GM23338 (cell line): ENCODE results near the gene CD82.

Source experiments
- CREB1 ChIP-seq: fragments of 250-450 bp; sonication (Bioruptor Pico); IDR thresholded peaks from 2 replicates; pipeline ENCODE4 v1.5.0; 2020; ENCODE audit warnings: low read depth, mild to moderate bottlenecking, moderate library complexity
- EZH2 ChIP-seq: fragments of 200-600 bp; sonication (generic); IDR thresholded peaks from one replicate; pipeline ENCODE4 v1.8.0; 2017; ENCODE audit warnings: antibody characterized with exemption, mild to moderate bottlenecking, low read depth; ENCODE audit not compliant: unreplicated experiment
- EZH2phosphoT487 ChIP-seq: fragments of 200-600 bp; sonication (generic); IDR thresholded peaks from one replicate; pipeline ENCODE4 v1.8.1; 2018; ENCODE audit warnings: antibody characterized with exemption; ENCODE audit not compliant: unreplicated experiment
- JUNB ChIP-seq: IDR thresholded peaks from one replicate; pipeline ENCODE4 v1.6.1; 2016; ENCODE audit warnings: antibody characterized with exemption; ENCODE audit not compliant: unreplicated experiment
- NANOG ChIP-seq: IDR thresholded peaks from 2 replicates; pipeline ENCODE4 v1.6.1; 2016; ENCODE audit warnings: antibody characterized with exemption, borderline replicate concordance
- POLR2AphosphoS5 ChIP-seq: IDR thresholded peaks from 2 replicates; pipeline ENCODE4 v1.6.1; 2016; ENCODE audit warnings: antibody characterized with exemption, low read depth
- STAT1 ChIP-seq: IDR thresholded peaks from one replicate; pipeline ENCODE4 v1.6.1; 2016; ENCODE audit warnings: antibody characterized with exemption; ENCODE audit not compliant: unreplicated experiment
- ZNF114 ChIP-seq: fragments of 250-450 bp; sonication (Bioruptor Pico); IDR thresholded peaks from 2 replicates; pipeline ENCODE4 v1.5.0; 2020; ENCODE audit warnings: mild to moderate bottlenecking, moderate library complexity
- ZNF331 ChIP-seq: fragments of 250-450 bp; sonication (Bioruptor Pico); IDR thresholded peaks from 2 replicates; pipeline ENCODE4 v1.5.0; 2020; ENCODE audit warnings: low read depth, mild to moderate bottlenecking, moderate library complexity
- TF ChIP-seq, protein P1 (sequence below), 2 experiments: fragments of 200-600 bp in 1 of 2; sonication (generic) in 1 of 2; conservative IDR thresholded peaks; 2 replicates each; pipeline versions ENCODE4 v1.5.1 to v1.6.1; 2016 to 2017; ENCODE audit warnings: antibody characterized with exemption in 2 of 2, low read depth in 2 of 2, mild to moderate bottlenecking in 2 of 2, moderate library complexity in 1 of 2
- TF ChIP-seq, protein P2 (sequence below): IDR thresholded peaks from one replicate; pipeline ENCODE4 v1.6.1; 2018; ENCODE audit warnings: antibody characterized with exemption; ENCODE audit not compliant: unreplicated experiment
- TF ChIP-seq, protein P3 (sequence below): fragments of 250-450 bp; sonication (Bioruptor Pico); IDR thresholded peaks from 2 replicates; pipeline ENCODE4 v1.5.0; 2020; ENCODE audit warnings: mild to moderate bottlenecking, moderate library complexity
- TF ChIP-seq, protein P4 (sequence below): IDR thresholded peaks from 2 replicates; pipeline ENCODE4 v1.6.1; 2016; ENCODE audit warnings: antibody characterized with exemption

DNA sequence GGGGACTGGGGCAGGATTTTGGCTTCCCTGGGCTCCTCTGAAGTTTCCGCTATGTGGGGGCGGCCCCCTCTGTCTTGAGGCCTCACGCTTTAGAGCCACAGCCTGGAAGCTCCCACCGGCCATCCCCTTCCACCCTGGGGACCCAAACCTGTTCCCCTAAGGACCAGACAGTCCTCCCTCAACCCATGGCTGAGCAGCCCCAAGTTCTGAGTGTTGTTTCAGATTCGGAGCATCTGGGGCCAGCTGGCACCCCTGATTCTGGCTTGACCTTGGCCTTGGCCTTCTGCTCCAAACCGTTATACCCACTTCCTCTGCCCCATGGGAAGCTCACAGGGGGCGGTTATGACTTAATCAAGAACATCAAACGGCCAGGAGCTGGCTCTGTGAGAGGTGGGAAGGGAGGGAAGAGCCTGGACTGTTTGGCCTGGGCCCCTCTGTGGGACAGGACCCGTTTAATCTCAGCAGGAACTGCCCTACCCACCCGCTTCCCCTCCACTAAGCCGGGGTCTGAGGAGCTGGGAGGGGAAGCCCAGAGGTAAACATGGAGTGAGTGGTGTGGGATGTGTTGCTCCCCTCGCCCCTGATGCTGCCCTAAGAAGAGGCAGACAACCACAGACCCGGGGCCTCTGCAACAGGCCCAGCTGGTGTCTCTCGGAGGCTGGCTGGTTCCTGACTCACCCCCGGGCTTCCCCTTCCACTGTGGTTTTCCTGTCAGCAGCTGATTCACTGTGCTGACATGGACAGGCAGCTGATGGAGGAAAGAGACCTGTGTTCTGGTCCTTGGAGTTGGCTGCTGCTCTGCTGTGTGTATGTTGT, 3.4 kb downstream of the CD82 start:
- TF ChIP-seq, protein P1, sequence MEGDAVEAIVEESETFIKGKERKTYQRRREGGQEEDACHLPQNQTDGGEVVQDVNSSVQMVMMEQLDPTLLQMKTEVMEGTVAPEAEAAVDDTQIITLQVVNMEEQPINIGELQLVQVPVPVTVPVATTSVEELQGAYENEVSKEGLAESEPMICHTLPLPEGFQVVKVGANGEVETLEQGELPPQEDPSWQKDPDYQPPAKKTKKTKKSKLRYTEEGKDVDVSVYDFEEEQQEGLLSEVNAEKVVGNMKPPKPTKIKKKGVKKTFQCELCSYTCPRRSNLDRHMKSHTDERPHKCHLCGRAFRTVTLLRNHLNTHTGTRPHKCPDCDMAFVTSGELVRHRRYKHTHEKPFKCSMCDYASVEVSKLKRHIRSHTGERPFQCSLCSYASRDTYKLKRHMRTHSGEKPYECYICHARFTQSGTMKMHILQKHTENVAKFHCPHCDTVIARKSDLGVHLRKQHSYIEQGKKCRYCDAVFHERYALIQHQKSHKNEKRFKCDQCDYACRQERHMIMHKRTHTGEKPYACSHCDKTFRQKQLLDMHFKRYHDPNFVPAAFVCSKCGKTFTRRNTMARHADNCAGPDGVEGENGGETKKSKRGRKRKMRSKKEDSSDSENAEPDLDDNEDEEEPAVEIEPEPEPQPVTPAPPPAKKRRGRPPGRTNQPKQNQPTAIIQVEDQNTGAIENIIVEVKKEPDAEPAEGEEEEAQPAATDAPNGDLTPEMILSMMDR (conservative IDR thresholded peaks at IDR 0.05; ENCODE audit: low read depth in 2 of 2): no peak
- TF ChIP-seq, protein P2, sequence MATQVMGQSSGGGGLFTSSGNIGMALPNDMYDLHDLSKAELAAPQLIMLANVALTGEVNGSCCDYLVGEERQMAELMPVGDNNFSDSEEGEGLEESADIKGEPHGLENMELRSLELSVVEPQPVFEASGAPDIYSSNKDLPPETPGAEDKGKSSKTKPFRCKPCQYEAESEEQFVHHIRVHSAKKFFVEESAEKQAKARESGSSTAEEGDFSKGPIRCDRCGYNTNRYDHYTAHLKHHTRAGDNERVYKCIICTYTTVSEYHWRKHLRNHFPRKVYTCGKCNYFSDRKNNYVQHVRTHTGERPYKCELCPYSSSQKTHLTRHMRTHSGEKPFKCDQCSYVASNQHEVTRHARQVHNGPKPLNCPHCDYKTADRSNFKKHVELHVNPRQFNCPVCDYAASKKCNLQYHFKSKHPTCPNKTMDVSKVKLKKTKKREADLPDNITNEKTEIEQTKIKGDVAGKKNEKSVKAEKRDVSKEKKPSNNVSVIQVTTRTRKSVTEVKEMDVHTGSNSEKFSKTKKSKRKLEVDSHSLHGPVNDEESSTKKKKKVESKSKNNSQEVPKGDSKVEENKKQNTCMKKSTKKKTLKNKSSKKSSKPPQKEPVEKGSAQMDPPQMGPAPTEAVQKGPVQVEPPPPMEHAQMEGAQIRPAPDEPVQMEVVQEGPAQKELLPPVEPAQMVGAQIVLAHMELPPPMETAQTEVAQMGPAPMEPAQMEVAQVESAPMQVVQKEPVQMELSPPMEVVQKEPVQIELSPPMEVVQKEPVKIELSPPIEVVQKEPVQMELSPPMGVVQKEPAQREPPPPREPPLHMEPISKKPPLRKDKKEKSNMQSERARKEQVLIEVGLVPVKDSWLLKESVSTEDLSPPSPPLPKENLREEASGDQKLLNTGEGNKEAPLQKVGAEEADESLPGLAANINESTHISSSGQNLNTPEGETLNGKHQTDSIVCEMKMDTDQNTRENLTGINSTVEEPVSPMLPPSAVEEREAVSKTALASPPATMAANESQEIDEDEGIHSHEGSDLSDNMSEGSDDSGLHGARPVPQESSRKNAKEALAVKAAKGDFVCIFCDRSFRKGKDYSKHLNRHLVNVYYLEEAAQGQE: no peak
- TF ChIP-seq POLR2AphosphoS5 (no peak), EZH2phosphoT487 (no peak), ZNF114 (CRISPR knock-in tag) (no peak), ZNF331 (no peak), STAT1 (no peak), EZH2 (no peak), CREB1 (CRISPR knock-in tag) (no peak), JUNB (no peak), NANOG (no peak)
- TF ChIP-seq, protein P3, sequence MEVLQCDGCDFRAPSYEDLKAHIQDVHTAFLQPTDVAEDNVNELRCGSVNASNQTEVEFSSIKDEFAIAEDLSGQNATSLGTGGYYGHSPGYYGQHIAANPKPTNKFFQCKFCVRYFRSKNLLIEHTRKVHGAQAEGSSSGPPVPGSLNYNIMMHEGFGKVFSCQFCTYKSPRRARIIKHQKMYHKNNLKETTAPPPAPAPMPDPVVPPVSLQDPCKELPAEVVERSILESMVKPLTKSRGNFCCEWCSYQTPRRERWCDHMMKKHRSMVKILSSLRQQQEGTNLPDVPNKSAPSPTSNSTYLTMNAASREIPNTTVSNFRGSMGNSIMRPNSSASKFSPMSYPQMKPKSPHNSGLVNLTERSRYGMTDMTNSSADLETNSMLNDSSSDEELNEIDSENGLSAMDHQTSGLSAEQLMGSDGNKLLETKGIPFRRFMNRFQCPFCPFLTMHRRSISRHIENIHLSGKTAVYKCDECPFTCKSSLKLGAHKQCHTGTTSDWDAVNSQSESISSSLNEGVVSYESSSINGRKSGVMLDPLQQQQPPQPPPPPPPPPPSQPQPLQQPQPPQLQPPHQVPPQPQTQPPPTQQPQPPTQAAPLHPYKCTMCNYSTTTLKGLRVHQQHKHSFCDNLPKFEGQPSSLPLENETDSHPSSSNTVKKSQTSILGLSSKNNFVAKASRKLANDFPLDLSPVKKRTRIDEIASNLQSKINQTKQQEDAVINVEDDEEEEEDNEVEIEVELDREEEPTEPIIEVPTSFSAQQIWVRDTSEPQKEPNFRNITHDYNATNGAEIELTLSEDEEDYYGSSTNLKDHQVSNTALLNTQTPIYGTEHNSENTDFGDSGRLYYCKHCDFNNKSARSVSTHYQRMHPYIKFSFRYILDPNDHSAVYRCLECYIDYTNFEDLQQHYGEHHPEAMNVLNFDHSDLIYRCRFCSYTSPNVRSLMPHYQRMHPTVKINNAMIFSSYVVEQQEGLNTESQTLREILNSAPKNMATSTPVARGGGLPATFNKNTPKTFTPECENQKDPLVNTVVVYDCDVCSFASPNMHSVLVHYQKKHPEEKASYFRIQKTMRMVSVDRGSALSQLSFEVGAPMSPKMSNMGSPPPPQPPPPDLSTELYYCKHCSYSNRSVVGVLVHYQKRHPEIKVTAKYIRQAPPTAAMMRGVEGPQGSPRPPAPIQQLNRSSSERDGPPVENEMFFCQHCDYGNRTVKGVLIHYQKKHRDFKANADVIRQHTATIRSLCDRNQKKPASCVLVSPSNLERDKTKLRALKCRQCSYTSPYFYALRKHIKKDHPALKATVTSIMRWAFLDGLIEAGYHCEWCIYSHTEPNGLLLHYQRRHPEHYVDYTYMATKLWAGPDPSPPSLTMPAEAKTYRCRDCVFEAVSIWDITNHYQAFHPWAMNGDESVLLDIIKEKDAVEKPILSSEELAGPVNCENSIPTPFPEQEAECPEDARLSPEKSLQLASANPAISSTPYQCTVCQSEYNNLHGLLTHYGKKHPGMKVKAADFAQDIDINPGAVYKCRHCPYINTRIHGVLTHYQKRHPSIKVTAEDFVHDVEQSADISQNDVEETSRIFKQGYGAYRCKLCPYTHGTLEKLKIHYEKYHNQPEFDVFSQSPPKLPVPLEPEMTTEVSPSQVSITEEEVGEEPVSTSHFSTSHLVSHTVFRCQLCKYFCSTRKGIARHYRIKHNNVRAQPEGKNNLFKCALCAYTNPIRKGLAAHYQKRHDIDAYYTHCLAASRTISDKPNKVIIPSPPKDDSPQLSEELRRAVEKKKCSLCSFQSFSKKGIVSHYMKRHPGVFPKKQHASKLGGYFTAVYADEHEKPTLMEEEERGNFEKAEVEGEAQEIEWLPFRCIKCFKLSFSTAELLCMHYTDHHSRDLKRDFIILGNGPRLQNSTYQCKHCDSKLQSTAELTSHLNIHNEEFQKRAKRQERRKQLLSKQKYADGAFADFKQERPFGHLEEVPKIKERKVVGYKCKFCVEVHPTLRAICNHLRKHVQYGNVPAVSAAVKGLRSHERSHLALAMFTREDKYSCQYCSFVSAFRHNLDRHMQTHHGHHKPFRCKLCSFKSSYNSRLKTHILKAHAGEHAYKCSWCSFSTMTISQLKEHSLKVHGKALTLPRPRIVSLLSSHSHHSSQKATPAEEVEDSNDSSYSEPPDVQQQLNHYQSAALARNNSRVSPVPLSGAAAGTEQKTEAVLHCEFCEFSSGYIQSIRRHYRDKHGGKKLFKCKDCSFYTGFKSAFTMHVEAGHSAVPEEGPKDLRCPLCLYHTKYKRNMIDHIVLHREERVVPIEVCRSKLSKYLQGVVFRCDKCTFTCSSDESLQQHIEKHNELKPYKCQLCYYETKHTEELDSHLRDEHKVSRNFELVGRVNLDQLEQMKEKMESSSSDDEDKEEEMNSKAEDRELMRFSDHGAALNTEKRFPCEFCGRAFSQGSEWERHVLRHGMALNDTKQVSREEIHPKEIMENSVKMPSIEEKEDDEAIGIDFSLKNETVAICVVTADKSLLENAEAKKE (CRISPR knock-in tag): no peak
- TF ChIP-seq, protein P4, sequence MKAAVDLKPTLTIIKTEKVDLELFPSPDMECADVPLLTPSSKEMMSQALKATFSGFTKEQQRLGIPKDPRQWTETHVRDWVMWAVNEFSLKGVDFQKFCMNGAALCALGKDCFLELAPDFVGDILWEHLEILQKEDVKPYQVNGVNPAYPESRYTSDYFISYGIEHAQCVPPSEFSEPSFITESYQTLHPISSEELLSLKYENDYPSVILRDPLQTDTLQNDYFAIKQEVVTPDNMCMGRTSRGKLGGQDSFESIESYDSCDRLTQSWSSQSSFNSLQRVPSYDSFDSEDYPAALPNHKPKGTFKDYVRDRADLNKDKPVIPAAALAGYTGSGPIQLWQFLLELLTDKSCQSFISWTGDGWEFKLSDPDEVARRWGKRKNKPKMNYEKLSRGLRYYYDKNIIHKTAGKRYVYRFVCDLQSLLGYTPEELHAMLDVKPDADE: no peak
